NT2/D1 (cell line): ENCODE results near the gene MAP3K3.

ENCODE experiments used
- DNase-seq: peaks from one replicate; pipeline ENCODE4 v3.0.0-alpha.2; 2011; ENCODE audit warnings: low read depth, low spot score
- H3K27me3 ChIP-seq: 2 replicates; pipeline ENCODE4 v1.6.0; 2011; ENCODE audit warnings: mild to moderate bottlenecking; ENCODE audit not compliant: insufficient read length, insufficient read depth
- H3K36me3 ChIP-seq: 2 replicates; pipeline ENCODE4 v1.6.1; 2011; ENCODE audit warnings: mild to moderate bottlenecking, low read length, mixed read lengths; ENCODE audit not compliant: insufficient read depth, insufficient read length
- H3K4me1 ChIP-seq: 2 replicates; pipeline ENCODE4 v1.5.1; 2011; ENCODE audit not compliant: insufficient read depth, insufficient read length
- H3K4me3 ChIP-seq: 2 replicates; pipeline ENCODE4 v1.5.1; 2011; ENCODE audit warnings: low read depth; ENCODE audit not compliant: insufficient read length
- H3K9ac ChIP-seq: 2 replicates; pipeline ENCODE4 v1.6.0; 2011; ENCODE audit warnings: low read depth; ENCODE audit not compliant: insufficient read length
- H3K9me3 ChIP-seq: 2 replicates; pipeline ENCODE4 v1.5.1; 2011; ENCODE audit warnings: mild to moderate bottlenecking, low read length; ENCODE audit not compliant: insufficient read depth
- SUZ12 ChIP-seq: IDR thresholded peaks from 2 replicates; pipeline ENCODE4 v1.6.1; 2011; ENCODE audit not compliant: insufficient read length, insufficient read depth; ENCODE audit errors: extremely low read depth
- YY1 ChIP-seq: IDR thresholded peaks from 2 replicates; pipeline ENCODE4 v1.6.1; 2011; ENCODE audit not compliant: insufficient read length, insufficient read depth
- ZNF274 ChIP-seq: IDR thresholded peaks from 2 replicates; pipeline ENCODE4 v1.6.1; 2011; ENCODE audit warnings: mild to moderate bottlenecking, low read depth, low read length

MAP3K3 gene

GRCh38 chr17:63622574-63623390 lies 565 bp downstream of the MAP3K3 start:
- Histone ChIP-seq H3K4me3 (peak overlapping the region; percentile 76), H3K36me3 (no peaks in the 10 kb centered on the region), H3K27me3 (no peaks in the 10 kb centered on the region), H3K9ac (peak overlapping the region; percentile 91), H3K4me1 (no peaks in the 10 kb centered on the region), H3K9me3 (no peaks in the 10 kb centered on the region)
- no peak for DNase-seq
- TF ChIP-seq SUZ12 = no peak
- no peak for TF ChIP-seq YY1
- no peak for TF ChIP-seq ZNF274

- no peak for DNase-seq
- Histone ChIP-seq H3K9ac (peak overlapping the region; percentile 4), H3K9me3 (no peaks in the 10 kb centered on the region), H3K4me1 (no peaks in the 10 kb centered on the region), H3K27me3 (no peaks in the 10 kb centered on the region), H3K4me3 (peak overlapping the region; percentile 76), H3K36me3 (no peaks in the 10 kb centered on the region)
- TF ChIP-seq ZNF274 (no peak), YY1 (no peak), SUZ12 (no peak)
Measured at GRCh38 chr17:63623786-63624530, 1.7 kb downstream of the MAP3K3 start.

- no peak overlapping the region for H3K9ac ChIP-seq
- no peak for DNase-seq
- H3K4me3 ChIP-seq = no peak overlapping the region
Measured at GRCh38 chr17:63624531-63624880, 2.3 kb downstream of the MAP3K3 start.

GRCh38 chr17:63626551-63627180 lies 4.4 kb downstream of the MAP3K3 start:
- no peaks in the 10 kb centered on the region for H3K27me3 ChIP-seq
- H3K36me3 ChIP-seq = no peaks in the 10 kb centered on the region
- no peak overlapping the region for H3K4me3 ChIP-seq
- H3K4me1 ChIP-seq = no peaks in the 10 kb centered on the region
- TF ChIP-seq YY1 (no peak), SUZ12 (no peak), ZNF274 (no peak)
- H3K9ac ChIP-seq = no peak overlapping the region
- DNase-seq = no peak
- H3K9me3 ChIP-seq = no peaks in the 10 kb centered on the region

More at GRCh38 chr17:63624531-63624880, 2.3 kb downstream of the MAP3K3 start:
- TF ChIP-seq YY1 (no peak), SUZ12 (no peak), ZNF274 (no peak)
- H3K36me3 ChIP-seq = no peaks in the 10 kb centered on the region
- no peaks in the 10 kb centered on the region for H3K9me3 ChIP-seq
- H3K4me1 ChIP-seq = no peaks in the 10 kb centered on the region
- no peaks in the 10 kb centered on the region for H3K27me3 ChIP-seq

GRCh38 chr17:63629627-63630026 lies 7.4 kb downstream of the MAP3K3 start:
- no peak for TF ChIP-seq SUZ12
- TF ChIP-seq ZNF274 = no peak
- no peak for TF ChIP-seq YY1
- no peak overlapping the region for H3K9ac ChIP-seq
- no peaks in the 10 kb centered on the region for H3K27me3 ChIP-seq
- no peak for DNase-seq
- peaks cover 10% of the 10 kb centered on the region for H3K36me3 ChIP-seq
- no peaks in the 10 kb centered on the region for H3K9me3 ChIP-seq
- no peak overlapping the region for H3K4me3 ChIP-seq
- H3K4me1 ChIP-seq = peaks cover 7% of the 10 kb centered on the region

GRCh38 chr17:63631062-63631461 lies 8.8 kb downstream of the MAP3K3 start:
- Histone ChIP-seq H3K4me3 (no peak overlapping the region), H3K36me3 (peaks cover 23% of the 10 kb centered on the region), H3K27me3 (no peaks in the 10 kb centered on the region), H3K9me3 (no peaks in the 10 kb centered on the region), H3K4me1 (peaks cover 7% of the 10 kb centered on the region), H3K9ac (no peak overlapping the region)
- DNase-seq = no peak
- no peak for TF ChIP-seq YY1
- no peak for TF ChIP-seq ZNF274
- no peak for TF ChIP-seq SUZ12

GRCh38 chr17:63631626-63632025 lies 9.4 kb downstream of the MAP3K3 start:
- Histone ChIP-seq H3K9me3 (no peaks in the 10 kb centered on the region), H3K36me3 (peaks cover 29% of the 10 kb centered on the region), H3K9ac (no peak overlapping the region), H3K27me3 (no peaks in the 10 kb centered on the region), H3K4me3 (no peak overlapping the region), H3K4me1 (peaks cover 7% of the 10 kb centered on the region)
- TF ChIP-seq YY1 (no peak), ZNF274 (no peak), SUZ12 (no peak)
- no peak for DNase-seq
